ENCODE measurements around the gene CALD1.

DNA sequence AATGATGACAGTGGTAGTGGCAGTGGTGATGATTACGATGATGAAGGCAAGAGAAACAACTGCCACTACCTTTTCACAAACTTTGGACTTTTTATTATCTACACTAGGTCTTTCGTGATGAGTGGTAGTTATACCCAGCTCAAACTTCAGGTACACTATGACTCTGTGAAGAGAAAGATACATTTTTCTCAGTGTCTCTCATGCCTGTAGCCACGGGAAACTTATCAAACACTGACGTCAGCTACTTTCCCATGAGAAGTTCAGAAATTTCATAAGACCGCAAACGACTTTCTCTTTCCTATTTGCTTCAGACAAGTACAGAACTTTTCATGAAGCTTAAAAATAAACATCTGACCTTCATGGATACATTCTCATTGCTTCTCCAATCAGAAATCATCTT is 57.0 kb downstream of the CALD1 start:
- TF ChIP-seq, protein P1, sequence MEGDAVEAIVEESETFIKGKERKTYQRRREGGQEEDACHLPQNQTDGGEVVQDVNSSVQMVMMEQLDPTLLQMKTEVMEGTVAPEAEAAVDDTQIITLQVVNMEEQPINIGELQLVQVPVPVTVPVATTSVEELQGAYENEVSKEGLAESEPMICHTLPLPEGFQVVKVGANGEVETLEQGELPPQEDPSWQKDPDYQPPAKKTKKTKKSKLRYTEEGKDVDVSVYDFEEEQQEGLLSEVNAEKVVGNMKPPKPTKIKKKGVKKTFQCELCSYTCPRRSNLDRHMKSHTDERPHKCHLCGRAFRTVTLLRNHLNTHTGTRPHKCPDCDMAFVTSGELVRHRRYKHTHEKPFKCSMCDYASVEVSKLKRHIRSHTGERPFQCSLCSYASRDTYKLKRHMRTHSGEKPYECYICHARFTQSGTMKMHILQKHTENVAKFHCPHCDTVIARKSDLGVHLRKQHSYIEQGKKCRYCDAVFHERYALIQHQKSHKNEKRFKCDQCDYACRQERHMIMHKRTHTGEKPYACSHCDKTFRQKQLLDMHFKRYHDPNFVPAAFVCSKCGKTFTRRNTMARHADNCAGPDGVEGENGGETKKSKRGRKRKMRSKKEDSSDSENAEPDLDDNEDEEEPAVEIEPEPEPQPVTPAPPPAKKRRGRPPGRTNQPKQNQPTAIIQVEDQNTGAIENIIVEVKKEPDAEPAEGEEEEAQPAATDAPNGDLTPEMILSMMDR (IDR thresholded peaks at IDR 0.05; ENCODE audit: low read depth, low read length, missing input control): no peak
- TF ChIP-seq, protein P2, sequence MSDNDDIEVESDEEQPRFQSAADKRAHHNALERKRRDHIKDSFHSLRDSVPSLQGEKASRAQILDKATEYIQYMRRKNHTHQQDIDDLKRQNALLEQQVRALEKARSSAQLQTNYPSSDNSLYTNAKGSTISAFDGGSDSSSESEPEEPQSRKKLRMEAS (IDR thresholded peaks at IDR 0.05): no peak
- TF ChIP-seq TAF1 (conservative IDR thresholded peaks at IDR 0.05) (no peak), JUND (IDR thresholded peaks at IDR 0.05) (no peak), YY1 (IDR thresholded peaks at IDR 0.05) (no peak), FOXA2 (IDR thresholded peaks at IDR 0.05) (no peak), RAD21 (IDR thresholded peaks at IDR 0.05) (no peak), REST (IDR thresholded peaks at IDR 0.05) (no peak), FOXA1 (IDR thresholded peaks at IDR 0.05) (no peak)
